ENCODE measurements around the gene C11orf24.
"Not testable (repeated sequence)": the region's sequence is repeated elsewhere in the genome, so short reads cannot be mapped to it uniquely, and the experiment has no call there.

C11orf24 gene

GRCh38 chr11:68289456-68289855 is 17.7 kb upstream of the C11orf24 start:
- no peak for TF ChIP-seq CTCF (IDR thresholded peaks at IDR 0.05; ENCODE audit: insufficient read depth, missing control alignments)
- FAIRE-seq (no peak), DNase-seq (ENCODE audit: insufficient read length, low spot score) (no peak)

GRCh38 chr11:68287419-68287818 is 15.6 kb upstream of the C11orf24 start:
- FAIRE-seq (no peak), DNase-seq (ENCODE audit: insufficient read length, low spot score) (no peak)
- no peak for TF ChIP-seq CTCF (IDR thresholded peaks at IDR 0.05; ENCODE audit: insufficient read depth, missing control alignments)

GRCh38 chr11:68284588-68284987 is 12.8 kb upstream of the C11orf24 start:
- not testable (repeated sequence) for FAIRE-seq; DNase-seq (ENCODE audit: insufficient read length, low spot score)

- no peak for TF ChIP-seq CTCF (IDR thresholded peaks at IDR 0.05; ENCODE audit: insufficient read depth, missing control alignments)
- DNase-seq (ENCODE audit: insufficient read length, low spot score) (no peak), FAIRE-seq (no peak)
Observed at GRCh38 chr11:68282861-68283230, 11.1 kb upstream of the C11orf24 start.

GRCh38 chr11:68282141-68282860 is 10.5 kb upstream of the C11orf24 start:
- FAIRE-seq (no peak), DNase-seq (ENCODE audit: insufficient read length, low spot score) (no peak)
- TF ChIP-seq CTCF (IDR thresholded peaks at IDR 0.05; ENCODE audit: insufficient read depth, missing control alignments): no peak

GRCh38 chr11:68279676-68280075 is 7.9 kb upstream of the C11orf24 start:
- FAIRE-seq (no peak), DNase-seq (ENCODE audit: insufficient read length, low spot score) (no peak)
- TF ChIP-seq CTCF (IDR thresholded peaks at IDR 0.05; ENCODE audit: insufficient read depth, missing control alignments): no peak

- no peak for FAIRE-seq
- no peak for DNase-seq (ENCODE audit: insufficient read length, low spot score)
- no peak for TF ChIP-seq CTCF (IDR thresholded peaks at IDR 0.05; ENCODE audit: insufficient read depth, missing control alignments)
Observed at GRCh38 chr11:68276861-68277260, 5.1 kb upstream of the C11orf24 start.
